IMR-90 (cell line): ENCODE data around the gene RASGRF2. TPM values are rescaled to one million over a fixed set of nuclear protein-coding genes. Genes with fewer than 3 reads are reported as not detected.

Experiments used
- ATAC-seq: fragments of 200-7000 bp; cut with Tn5 transposase; 2 replicates; pipeline ENCODE4 v1.9.1; 2020; ENCODE audit warnings: low read depth, mild to moderate bottlenecking, moderate library complexity
- BruUV-seq: library from RNA; stranded (reverse); fragments of 400-500 nt; replicated peaks from 2 replicates; lab custom pipeline; 2021; lab: Mats Ljungman, UMichigan
- CTCF ChIA-PET: fragments of 300-600 bp; formaldehyde crosslinking; extraction: SDS; loops from one replicate; lab custom pipeline; 2021; ENCODE audit warnings: antibody characterized with exemption; lab: Yijun Ruan, JAX
- POLR2A ChIA-PET: fragments of 300-600 bp; sonication (Branson Sonifier 250); formaldehyde crosslinking; loops from one replicate; lab custom pipeline; 2022; ENCODE audit warnings: antibody characterized with exemption; ENCODE audit not compliant: unreplicated experiment; lab: Charles Lee
- DNase-seq: peaks from one replicate; pipeline ENCODE4 v3.0.0; 2013
- H2AFZ ChIP-seq: replicated peaks from 2 replicates; pipeline ENCODE3; 2013; ENCODE audit warnings: low read length, mild to moderate bottlenecking; ENCODE audit not compliant: poor library complexity
- H2AK5ac ChIP-seq: 2 replicates; pipeline ENCODE4 v1.6.1; 2013; ENCODE audit warnings: low read depth, low read length, inconsistent platforms
- H2AK9ac ChIP-seq: replicated peaks from 2 replicates; pipeline ENCODE3; 2013; ENCODE audit warnings: mild to moderate bottlenecking, low read depth, low read length, moderate library complexity; ENCODE audit not compliant: poor library complexity
- H2BK120ac ChIP-seq: 2 replicates; pipeline ENCODE4 v1.6.1; 2013; ENCODE audit warnings: low read depth, low read length, inconsistent platforms
- H2BK15ac ChIP-seq: 3 replicates; pipeline ENCODE4 v1.6.1; 2013; ENCODE audit warnings: low read depth, low read length, inconsistent platforms
- H2BK20ac ChIP-seq: 2 replicates; pipeline ENCODE4 v1.6.1; 2013; ENCODE audit warnings: low read depth, mild to moderate bottlenecking, inconsistent platforms, low read length, moderate library complexity
- H2BK5ac ChIP-seq: 2 replicates; pipeline ENCODE4 v1.6.1; 2013; ENCODE audit warnings: mild to moderate bottlenecking, low read depth, low read length, inconsistent platforms; ENCODE audit not compliant: poor library complexity, severe bottlenecking
- H3K14ac ChIP-seq: replicated peaks from 2 replicates; pipeline ENCODE4 v1.6.1; 2013; ENCODE audit warnings: low read depth, low read length, inconsistent platforms
- H3K18ac ChIP-seq: 2 replicates; pipeline ENCODE4 v1.6.1; 2013; ENCODE audit warnings: low read depth, low read length, control low read depth
- H3K23ac ChIP-seq: 2 replicates; pipeline ENCODE4 v1.6.1; 2013; ENCODE audit warnings: low read depth, low read length, inconsistent platforms
- H3K27ac ChIP-seq: 2 replicates; pipeline ENCODE4 v1.5.1; 2013; ENCODE audit warnings: mild to moderate bottlenecking, control low read depth, low read length; ENCODE audit not compliant: insufficient read depth
- H3K27me3 ChIP-seq: 2 replicates; pipeline ENCODE4 v1.6.1; 2013; ENCODE audit warnings: low read length; ENCODE audit not compliant: control insufficient read depth, insufficient read depth
- H3K36me3 ChIP-seq: 2 replicates; pipeline ENCODE4 v1.6.1; 2013; ENCODE audit warnings: low read length, mixed read lengths; ENCODE audit not compliant: control insufficient read depth, insufficient read depth
- H3K4ac ChIP-seq: 2 replicates; pipeline ENCODE4 v1.6.1; 2013; ENCODE audit warnings: low read depth, low read length, inconsistent platforms
- H3K4me1 ChIP-seq: 2 replicates; pipeline ENCODE4 v1.6.1; 2013; ENCODE audit warnings: low read length, mixed read lengths; ENCODE audit not compliant: control insufficient read depth, insufficient read depth
- H3K4me2 ChIP-seq: 2 replicates; pipeline ENCODE4 v1.6.1; 2013; ENCODE audit warnings: low read depth, mild to moderate bottlenecking, control low read depth, low read length, moderate library complexity
- H3K4me3 ChIP-seq: 2 replicates; pipeline ENCODE4 v1.5.1; 2013; ENCODE audit warnings: low read depth, mild to moderate bottlenecking, control low read depth, low read length, moderate library complexity; ENCODE audit not compliant: insufficient read depth
- H3K56ac ChIP-seq: 2 replicates; pipeline ENCODE4 v1.6.1; 2013; ENCODE audit warnings: low read length, inconsistent platforms; ENCODE audit not compliant: insufficient read depth; ENCODE audit errors: extremely low read depth
- H3K79me1 ChIP-seq, 2 experiments: 2 replicates each; pipeline ENCODE4 v1.6.1; 2013; ENCODE audit warnings: low read length in 2 of 2, inconsistent platforms in 1 of 2, low read depth in 1 of 2
- H3K9ac ChIP-seq: 2 replicates; pipeline ENCODE4 v1.6.1; 2013; ENCODE audit warnings: low read depth, low read length, control low read depth
- H3K9me1 ChIP-seq: 2 replicates; pipeline ENCODE4 v1.6.1; 2013; ENCODE audit warnings: low read length, inconsistent platforms; ENCODE audit not compliant: insufficient read depth
- H3K9me3 ChIP-seq: 2 replicates; pipeline ENCODE4 v1.6.1; 2013; ENCODE audit warnings: low read length; ENCODE audit not compliant: control insufficient read depth, insufficient read depth
- H4K20me1 ChIP-seq: 2 replicates; pipeline ENCODE4 v1.6.1; 2013; ENCODE audit warnings: low read length, inconsistent platforms; ENCODE audit not compliant: insufficient read depth
- H4K5ac ChIP-seq: 2 replicates; pipeline ENCODE4 v1.6.1; 2013; ENCODE audit warnings: mild to moderate bottlenecking, low read depth, low read length, control low read depth
- H4K8ac ChIP-seq, 2 experiments: 2 replicates each; pipeline ENCODE4 v1.6.1; 2013; ENCODE audit warnings: low read depth in 2 of 2, low read length in 2 of 2, control low read depth in 1 of 2, inconsistent platforms in 1 of 2
- H4K91ac ChIP-seq: 2 replicates; pipeline ENCODE4 v1.6.1; 2013; ENCODE audit warnings: low read depth, low read length, inconsistent platforms; ENCODE audit not compliant: insufficient read depth
- BHLHE40 ChIP-seq: fragments of 150-350 bp; IDR thresholded peaks from 2 replicates; pipeline ENCODE4 v1.6.1; 2016; ENCODE audit warnings: mild to moderate bottlenecking, low read depth, low read length
- CEBPB ChIP-seq: IDR thresholded peaks from 2 replicates; pipeline ENCODE4 v1.6.1; 2012; ENCODE audit warnings: low read depth, low read length, improper control_type of control experiment
- CHD1 ChIP-seq: IDR thresholded peaks from 2 replicates; pipeline ENCODE4 v1.6.1; 2012; ENCODE audit warnings: low read depth, low read length, improper control_type of control experiment
- FOS ChIP-seq: fragments of 150-350 bp; IDR thresholded peaks from 2 replicates; pipeline ENCODE4 v1.6.1; 2016; ENCODE audit warnings: low read depth, low read length
- MAZ ChIP-seq: IDR thresholded peaks from 2 replicates; pipeline ENCODE4 v1.6.1; 2012; ENCODE audit warnings: low read depth, mild to moderate bottlenecking, low read length, improper control_type of control experiment, moderate library complexity, borderline replicate concordance
- MXI1 ChIP-seq: IDR thresholded peaks from 2 replicates; pipeline ENCODE4 v1.6.1; 2012; ENCODE audit warnings: low read depth, mild to moderate bottlenecking, low read length, moderate library complexity, borderline replicate concordance
- NFE2L2 ChIP-seq: fragments of 150-350 bp; IDR thresholded peaks from 2 replicates; pipeline ENCODE4 v1.6.1; 2016; ENCODE audit warnings: low read depth, mild to moderate bottlenecking, low read length
- WGBS, 2 experiments: methylation state at CpG; one replicate each; pipeline versions ENCODE4 v1.1.5 to v1.1.7; 2013; ENCODE audit warnings: missing lambda C conversion rate in 2 of 2; ENCODE audit not compliant: insufficient read length in 1 of 2; ENCODE audit errors: extremely low coverage in 2 of 2; 5-methylcytosine and 5-hydroxymethylcytosine counted together
- dilution Hi-C: fragments of 300-500 bp; cut with HindIII; formaldehyde crosslinking; loops from one replicate; pipeline ENCODE4 v1.14.3; 2018; ENCODE audit warnings: low sequenced_read_pairs; ENCODE audit not compliant: unreplicated experiment
- in situ Hi-C: fragments of 300-500 bp; cut with MboI; formaldehyde crosslinking; loops from 3 replicates; pipeline ENCODE4 v1.14.3; 2019; ENCODE audit warnings: low sequenced_read_pairs, inconsistent platforms, mixed read lengths
- intact Hi-C: fragments of 100-400 bp; cut with micrococcal nuclease; formaldehyde crosslinking; loops from 2 replicates; pipeline ENCODE4 v1.10.0; 2022
- polyA plus RNA-seq, 3 experiments: library from polyadenylated mRNA; depleted of rRNA; stranded (reverse); fragments of >200 nt; gene quantifications; 2 replicates each; pipeline ENCODE4 v1.2.3, GENCODE V29; 2012; ENCODE audit warnings: low replicate concordance in 1 of 3
- total RNA-seq: library from RNA; depleted of rRNA; stranded (reverse); fragments of >200 nt; gene quantifications from 2 replicates; pipeline ENCODE4 v1.2.3, GENCODE V29; 2012
- TF ChIP-seq, protein P1 (sequence below): conservative IDR thresholded peaks from 2 replicates; pipeline ENCODE4 v1.5.1; 2012; ENCODE audit warnings: mild to moderate bottlenecking, low read depth, low read length, improper control_type of control experiment

The RASGRF2 gene
- total and polyA plus RNA-seq, 2 of the 4 experiments (the other 2 are of a cell fraction) = 2.9 to 5.0 TPM

DNA sequence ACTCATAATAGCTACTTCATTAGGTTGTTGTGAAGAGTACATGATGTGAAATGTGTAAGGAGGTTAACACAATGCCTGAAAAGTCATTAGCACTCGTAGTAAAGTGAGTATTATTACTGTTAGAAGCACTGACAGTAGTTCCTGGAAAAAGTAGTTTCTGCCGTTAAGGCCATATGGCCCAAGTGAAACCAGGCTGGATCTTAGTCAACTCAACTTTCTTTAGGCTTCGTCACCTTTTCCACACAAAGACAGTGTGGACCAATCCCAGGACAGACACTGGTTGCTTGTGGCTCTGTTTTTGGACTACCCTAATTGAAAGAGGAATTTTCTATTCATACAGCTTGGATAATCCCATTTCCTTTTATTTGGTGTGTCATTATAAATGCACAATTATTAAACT lies 243.6 kb downstream of the RASGRF2 start:
- no peak overlapping the region for H2BK15ac ChIP-seq
- no peaks in the 10 kb centered on the region for H4K20me1 ChIP-seq
- in situ Hi-C loops = no loop called here
- H3K27ac ChIP-seq = no peak overlapping the region
- ChIA-PET POLR2A (no interaction called here), CTCF (no interaction called here)
- no peak for TF ChIP-seq MAZ
- TF ChIP-seq MXI1 = no peak
- TF ChIP-seq NFE2L2 = no peak
- no peak for TF ChIP-seq FOS
- TF ChIP-seq CHD1 = no peak
- TF ChIP-seq CEBPB = no peak
- no peak for TF ChIP-seq BHLHE40
- TF ChIP-seq, protein P1, sequence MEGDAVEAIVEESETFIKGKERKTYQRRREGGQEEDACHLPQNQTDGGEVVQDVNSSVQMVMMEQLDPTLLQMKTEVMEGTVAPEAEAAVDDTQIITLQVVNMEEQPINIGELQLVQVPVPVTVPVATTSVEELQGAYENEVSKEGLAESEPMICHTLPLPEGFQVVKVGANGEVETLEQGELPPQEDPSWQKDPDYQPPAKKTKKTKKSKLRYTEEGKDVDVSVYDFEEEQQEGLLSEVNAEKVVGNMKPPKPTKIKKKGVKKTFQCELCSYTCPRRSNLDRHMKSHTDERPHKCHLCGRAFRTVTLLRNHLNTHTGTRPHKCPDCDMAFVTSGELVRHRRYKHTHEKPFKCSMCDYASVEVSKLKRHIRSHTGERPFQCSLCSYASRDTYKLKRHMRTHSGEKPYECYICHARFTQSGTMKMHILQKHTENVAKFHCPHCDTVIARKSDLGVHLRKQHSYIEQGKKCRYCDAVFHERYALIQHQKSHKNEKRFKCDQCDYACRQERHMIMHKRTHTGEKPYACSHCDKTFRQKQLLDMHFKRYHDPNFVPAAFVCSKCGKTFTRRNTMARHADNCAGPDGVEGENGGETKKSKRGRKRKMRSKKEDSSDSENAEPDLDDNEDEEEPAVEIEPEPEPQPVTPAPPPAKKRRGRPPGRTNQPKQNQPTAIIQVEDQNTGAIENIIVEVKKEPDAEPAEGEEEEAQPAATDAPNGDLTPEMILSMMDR = no peak
- WGBS, 2 experiments = no CpG with 5 or more reads among the region's 3 CpGs
- H2BK5ac ChIP-seq = no peak overlapping the region
- H4K8ac ChIP-seq = no peak overlapping the region
- H3K4me3 ChIP-seq = no peak overlapping the region
- H2AK9ac ChIP-seq = no peak overlapping the region
- H3K79me1 ChIP-seq = no peaks in the 10 kb centered on the region; a peak in 1 of 4 replicates
- no peak overlapping the region for H4K5ac ChIP-seq
- no peaks in the 10 kb centered on the region for H3K4me1 ChIP-seq
- no peaks in the 10 kb centered on the region for H3K27me3 ChIP-seq
- ATAC-seq = no peak
- H3K4me2 ChIP-seq = no peak overlapping the region
- no peak overlapping the region for H2AFZ ChIP-seq
- no peak overlapping the region for H4K91ac ChIP-seq
- H3K4ac ChIP-seq = no peak overlapping the region
- H3K56ac ChIP-seq = no peak overlapping the region
- dilution Hi-C loops = no loop called here
- no TSS peak for BruUV-seq
- H2BK20ac ChIP-seq = no peak overlapping the region
- H3K14ac ChIP-seq = no peak overlapping the region
- no peak overlapping the region for H3K18ac ChIP-seq
- H3K9me1 ChIP-seq = 0 out of 2 replicates have a peak, but pooled peaks cover 3% of the 10 kb centered on the region
- no peak overlapping the region for H2BK120ac ChIP-seq
- no peak overlapping the region for H3K23ac ChIP-seq
- intact Hi-C loops = no loop called here
- H3K36me3 ChIP-seq = no peaks in the 10 kb centered on the region; the same call in 1 of the 2 replicates
- H3K9ac ChIP-seq = no peak overlapping the region
- H3K9me3 ChIP-seq = no peaks in the 10 kb centered on the region
- no peak for DNase-seq
- H2AK5ac ChIP-seq = no peak overlapping the region
